K562 treated with DMSO at 1 percent for 48 hours (cell line): ENCODE data around the gene GSX1. TPM values are rescaled to one million over a fixed set of nuclear protein-coding genes. Genes with fewer than 3 reads are reported as not detected.

ENCODE experiments used
- total RNA-seq: library from RNA; unstranded; fragments of 300-600 nt; gene quantifications from 2 replicates; pipeline ENCODE4 v1.2.3, GENCODE V29; 2022; ENCODE audit warnings: low replicate concordance; ENCODE audit errors: extremely low read depth

GSX1 gene
- total RNA-seq, result not detected in 2 replicates

GRCh38 chr13:27792393-27793218 lies at the start of gene GSX1:
TSS of gene GSX1 (plus strand) at chr13:27792483. CDS start at chr13:27792691, 208 bp downstream.

Other genes starting within 250 kb of the GSX1 start
- gene LNX2, start 172.0 kb upstream of the GSX1 start, total RNA-seq, result not detected in 2 replicates
- not detected in 2 replicates for gene POLR1D, start 170.6 kb upstream of the GSX1 start, total RNA-seq
- gene PDX1, start 127.5 kb downstream of the GSX1 start, total RNA-seq, result not detected in 2 replicates
- not detected in 2 replicates for gene CDX2, start 176.8 kb downstream of the GSX1 start, total RNA-seq
- gene URAD, start 196.2 kb downstream of the GSX1 start, total RNA-seq, result not detected in 2 replicates